GM23338 (cell line): ENCODE data around the gene AGAP1. TPM values are rescaled to one million over a fixed set of nuclear protein-coding genes. Genes with fewer than 3 reads are reported as not detected.

Experiments used
- ATAC-seq: fragments of 200-7000 bp; cut with Tn5 transposase; 3 replicates; pipeline ENCODE4 v1.9.1; 2020
- DNase-seq: peaks from one replicate; pipeline ENCODE4 v3.0.0-alpha.2; 2015; ENCODE audit warnings: low spot score
- H2AFZ ChIP-seq: fragments of 200-600 bp; sonication (generic); 2 replicates; pipeline ENCODE4 v1.8.0; 2016; ENCODE audit warnings: antibody characterized with exemption, mild to moderate bottlenecking, moderate library complexity
- H3F3A ChIP-seq: fragments of 200-600 bp; sonication (generic); replicated peaks from 2 replicates; pipeline ENCODE4 v1.8.0; 2017; ENCODE audit warnings: antibody characterized with exemption, mixed run types, low read depth
- H3K27ac ChIP-seq: fragments of 200-600 bp; sonication (generic); 2 replicates; pipeline ENCODE4 v1.6.1; 2016; ENCODE audit warnings: low read depth
- H3K27me3 ChIP-seq: fragments of 200-600 bp; sonication (generic); 2 replicates; pipeline ENCODE4 v1.8.0; 2016; ENCODE audit warnings: mild to moderate bottlenecking, mixed run types, moderate library complexity; ENCODE audit not compliant: insufficient read depth
- H3K36me3 ChIP-seq: fragments of 200-600 bp; sonication (generic); 2 replicates; pipeline ENCODE4 v1.8.0; 2016; ENCODE audit warnings: mild to moderate bottlenecking; ENCODE audit not compliant: insufficient read depth
- H3K4me1 ChIP-seq: fragments of 200-600 bp; sonication (generic); 2 replicates; pipeline ENCODE4 v1.8.0; 2016; ENCODE audit warnings: mild to moderate bottlenecking, moderate library complexity; ENCODE audit not compliant: insufficient read depth
- H3K4me2 ChIP-seq: fragments of 200-600 bp; sonication (generic); 2 replicates; pipeline ENCODE4 v1.7.1; 2017; ENCODE audit warnings: mixed run types
- H3K4me3 ChIP-seq: fragments of 200-600 bp; sonication (generic); 2 replicates; pipeline ENCODE4 v1.6.1; 2016; ENCODE audit warnings: mixed run types
- H3K79me2 ChIP-seq: fragments of 200-600 bp; sonication (generic); replicated peaks from 2 replicates; pipeline ENCODE4 v1.8.0; 2017; ENCODE audit warnings: mild to moderate bottlenecking; ENCODE audit not compliant: insufficient read depth
- H3K9me2 ChIP-seq: fragments of 200-600 bp; sonication (generic); 2 replicates; pipeline ENCODE4 v1.8.0; 2017; ENCODE audit not compliant: insufficient read depth
- H4K20me1 ChIP-seq: fragments of 200-600 bp; sonication (generic); replicated peaks from 2 replicates; pipeline ENCODE4 v1.8.0; 2017; ENCODE audit warnings: mild to moderate bottlenecking; ENCODE audit not compliant: insufficient read depth
- H3K27ac Mint-ChIP-seq: 2 replicates; pipeline ENCODE4 v1.8.0; 2020; ENCODE audit warnings: inconsistent platforms, mild to moderate bottlenecking, moderate library complexity, mixed read lengths
- H3K27me3 Mint-ChIP-seq: 3 replicates; pipeline ENCODE4 v1.8.0; 2022; ENCODE audit warnings: low read depth, mild to moderate bottlenecking, moderate library complexity, mixed read lengths, inconsistent platforms; ENCODE audit not compliant: insufficient read depth, poor library complexity
- H3K36me3 Mint-ChIP-seq: 3 replicates; pipeline ENCODE4 v1.8.0; 2021; ENCODE audit warnings: low read depth, mild to moderate bottlenecking, inconsistent platforms, moderate library complexity, mixed read lengths
- H3K4me1 Mint-ChIP-seq: 3 replicates; pipeline ENCODE4 v1.8.0; 2020; ENCODE audit warnings: mild to moderate bottlenecking, inconsistent platforms, mixed read lengths
- H3K4me3 Mint-ChIP-seq: 3 replicates; pipeline ENCODE4 v1.8.0; 2021; ENCODE audit warnings: moderate library complexity, mild to moderate bottlenecking, inconsistent platforms, mixed read lengths
- H3K9me3 Mint-ChIP-seq: 3 replicates; pipeline ENCODE4 v1.8.0; 2020; ENCODE audit warnings: moderate library complexity, mild to moderate bottlenecking, inconsistent platforms, mixed read lengths
- CTCF ChIP-seq, 2 experiments: fragments of 200-600 bp in 1 of 2; sonication (generic) in 1 of 2; conservative IDR thresholded peaks; 2 replicates each; pipeline versions ENCODE4 v1.5.1 to v1.6.1; 2016 to 2017; ENCODE audit warnings: antibody characterized with exemption in 2 of 2, low read depth in 2 of 2, mild to moderate bottlenecking in 2 of 2, moderate library complexity in 1 of 2
- EZH2 ChIP-seq: fragments of 200-600 bp; sonication (generic); IDR thresholded peaks from one replicate; pipeline ENCODE4 v1.8.0; 2017; ENCODE audit warnings: antibody characterized with exemption, mild to moderate bottlenecking, low read depth; ENCODE audit not compliant: unreplicated experiment
- JUNB ChIP-seq: IDR thresholded peaks from one replicate; pipeline ENCODE4 v1.6.1; 2016; ENCODE audit warnings: antibody characterized with exemption; ENCODE audit not compliant: unreplicated experiment
- POLR2AphosphoS5 ChIP-seq: IDR thresholded peaks from 2 replicates; pipeline ENCODE4 v1.6.1; 2016; ENCODE audit warnings: antibody characterized with exemption, low read depth
- REST ChIP-seq: IDR thresholded peaks from one replicate; pipeline ENCODE4 v1.6.1; 2018; ENCODE audit warnings: antibody characterized with exemption; ENCODE audit not compliant: unreplicated experiment
- ZNF331 ChIP-seq: fragments of 250-450 bp; sonication (Bioruptor Pico); IDR thresholded peaks from 2 replicates; pipeline ENCODE4 v1.5.0; 2020; ENCODE audit warnings: low read depth, mild to moderate bottlenecking, moderate library complexity
- polyA plus RNA-seq: library from polyadenylated mRNA; unstranded; fragments of >200 nt; fragmentation: Nextera tagmentation; extraction: Ambion mirVana; gene quantifications from 2 replicates; pipeline ENCODE4 v1.2.1, GENCODE V29; 2016
- total RNA-seq: library from RNA; depleted of rRNA; stranded (reverse); fragments of >200 nt; shearing (Covaris generic); gene quantifications from 2 replicates; pipeline ENCODE4 v1.2.3, GENCODE V29; 2014

AGAP1 gene
- total and polyA plus RNA-seq, 2 experiments from 2014 or later = 13.3 to 27.9 TPM

GRCh38 chr2:236173729-236174607, 680.1 kb downstream of the AGAP1 start:
- ATAC-seq (no peak), DNase-seq (peak; percentile 26)
- Mint-ChIP-seq H3K27ac (no peak overlapping the region), H3K9me3 (no peaks in the 10 kb centered on the region; the same call in 2 of the 3 replicates), H3K27me3 (peaks cover 92% of the 10 kb centered on the region), H3K4me3 (peak overlapping the region; percentile 32), H3K4me1 (peaks cover 67% of the 10 kb centered on the region), H3K36me3 (no peaks in the 10 kb centered on the region)
- H2AFZ ChIP-seq = no peak overlapping the region
- H3K27ac ChIP-seq = no peak overlapping the region
- peaks cover 66% of the 10 kb centered on the region for H3K4me1 ChIP-seq
- peaks cover 17% of the 10 kb centered on the region; the same call in 1 of the 2 replicates for H4K20me1 ChIP-seq
- H3K79me2 ChIP-seq = no peaks in the 10 kb centered on the region
- TF ChIP-seq ZNF331 (no peak), EZH2 (peak; percentile 78)
- peaks cover 31% of the 10 kb centered on the region for H3F3A ChIP-seq
- no peaks in the 10 kb centered on the region for H3K9me2 ChIP-seq
- H3K4me2 ChIP-seq = peak overlapping the region; percentile 73
- H3K36me3 ChIP-seq = no peaks in the 10 kb centered on the region
- H3K4me3 ChIP-seq = peak overlapping the region; percentile 69
- H3K27me3 ChIP-seq = peaks cover 98% of the 10 kb centered on the region

DNA sequence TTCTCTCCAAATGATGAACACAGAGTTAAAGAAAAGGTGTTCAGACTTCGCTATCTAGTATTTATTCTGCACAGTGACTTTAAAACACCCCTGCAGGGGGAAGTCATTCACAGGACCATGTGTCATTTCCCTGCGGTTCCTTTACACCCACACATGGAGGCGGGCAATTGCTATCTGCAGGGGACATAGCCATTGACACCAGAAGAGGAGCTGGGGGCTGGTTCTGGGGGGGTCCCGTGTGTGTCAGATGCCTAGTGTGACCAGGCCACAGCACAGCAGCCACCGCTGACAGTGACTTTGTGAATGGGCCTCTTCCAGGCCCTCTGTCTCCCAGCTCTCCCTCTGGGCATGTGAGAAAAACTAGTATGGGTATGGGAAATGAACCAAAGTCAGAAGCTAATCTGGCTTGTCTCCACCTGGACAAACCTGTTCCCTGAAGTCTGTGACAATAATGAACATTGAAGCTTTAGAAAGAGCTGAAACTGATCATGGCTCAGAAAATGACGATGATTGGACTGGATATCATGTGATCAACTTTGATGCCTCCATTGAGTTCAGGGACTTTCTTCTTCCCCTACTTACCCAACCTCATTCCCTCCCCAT, 681.8 kb downstream of the AGAP1 start:
- no peak overlapping the region for H3K4me3 Mint-ChIP-seq
- Histone ChIP-seq H3K4me2 (no peak overlapping the region), H3K9me2 (no peaks in the 10 kb centered on the region), H3K27me3 (peaks cover 98% of the 10 kb centered on the region), H3K79me2 (no peaks in the 10 kb centered on the region), H3K4me3 (no peak overlapping the region), H3K4me1 (peaks cover 59% of the 10 kb centered on the region), H3F3A (peaks cover 21% of the 10 kb centered on the region; the same call in 1 of the 2 replicates), H4K20me1 (peaks cover 8% of the 10 kb centered on the region; the same call in 1 of the 2 replicates), H3K36me3 (no peaks in the 10 kb centered on the region), H2AFZ (no peak overlapping the region), H3K27ac (no peak overlapping the region)
- H3K4me1 Mint-ChIP-seq = peaks cover 63% of the 10 kb centered on the region
- no peaks in the 10 kb centered on the region; the same call in 2 of the 3 replicates for H3K9me3 Mint-ChIP-seq
- no peak for ATAC-seq
- no peak overlapping the region for H3K27ac Mint-ChIP-seq
- no peak for TF ChIP-seq POLR2AphosphoS5
- no peaks in the 10 kb centered on the region for H3K36me3 Mint-ChIP-seq
- no peak for DNase-seq
- peaks cover 88% of the 10 kb centered on the region for H3K27me3 Mint-ChIP-seq

GRCh38 chr2:236176417-236176816, 682.6 kb downstream of the AGAP1 start:
- Histone ChIP-seq H4K20me1 (peaks cover 3% of the 10 kb centered on the region; the same call in 1 of the 2 replicates), H3K4me2 (no peak overlapping the region), H2AFZ (no peak overlapping the region), H3K27ac (no peak overlapping the region), H3K4me1 (peaks cover 54% of the 10 kb centered on the region), H3K36me3 (no peaks in the 10 kb centered on the region), H3K9me2 (no peaks in the 10 kb centered on the region), H3K79me2 (no peaks in the 10 kb centered on the region), H3K27me3 (peaks cover 91% of the 10 kb centered on the region), H3F3A (peaks cover 16% of the 10 kb centered on the region; the same call in 1 of the 2 replicates), H3K4me3 (no peak overlapping the region)
- Mint-ChIP-seq H3K9me3 (no peaks in the 10 kb centered on the region; the same call in 2 of the 3 replicates), H3K4me3 (no peak overlapping the region), H3K4me1 (peaks cover 60% of the 10 kb centered on the region), H3K27me3 (peaks cover 80% of the 10 kb centered on the region), H3K27ac (no peak overlapping the region), H3K36me3 (no peaks in the 10 kb centered on the region)
- peak; percentile 81 for DNase-seq
- TF ChIP-seq EZH2 = peak; percentile 14
- no peak for TF ChIP-seq JUNB
- no peak for TF ChIP-seq REST
- peak; percentile 89 to 97 for TF ChIP-seq CTCF (conservative IDR thresholded peaks at IDR 0.05; ENCODE audit: low read depth in 2 of 2)
- ATAC-seq = peak; percentile 10
